HepG2 (cell line): Measurements from ENCODE around the gene NBPF4.
"Not testable (repeated sequence)": the region's sequence is repeated elsewhere in the genome, so short reads cannot be mapped to it uniquely, and the experiment has no call there.

ENCODE experiments used
- FOSL2 ChIP-seq: sonication (generic); formaldehyde crosslinking; IDR thresholded peaks from 2 replicates; pipeline ENCODE4 v1.4.0; 2020; ENCODE audit warnings: missing genetic modification reagents
- HOXA3 ChIP-seq: sonication (generic); formaldehyde crosslinking; IDR thresholded peaks from 2 replicates; pipeline ENCODE4 v1.5.0; 2020; ENCODE audit warnings: missing genetic modification reagents
- KLF6 ChIP-seq: IDR thresholded peaks from 2 replicates; pipeline ENCODE4 v1.8.0; 2016; ENCODE audit warnings: missing biosample characterization, missing genetic modification reagents
- MAZ ChIP-seq, 2 experiments: sonication (generic) in 1 of 2; formaldehyde crosslinking in 1 of 2; IDR thresholded peaks; 2 replicates each; pipeline versions ENCODE4 v1.5.0 to v1.6.1; 2012 to 2020; ENCODE audit warnings: low read depth in 2 of 2, mild to moderate bottlenecking in 2 of 2, borderline replicate concordance in 1 of 2, improper control_type of control experiment in 1 of 2, low read length in 1 of 2, missing genetic modification reagents in 1 of 2, moderate library complexity in 1 of 2
- MXI1 ChIP-seq: IDR thresholded peaks from 3 replicates; pipeline ENCODE4 v1.6.1; 2012; ENCODE audit warnings: low read depth, low read length, inconsistent platforms, borderline replicate concordance
- POLR2A ChIP-seq, 2 experiments: IDR thresholded peaks; 2 replicates each; pipeline ENCODE4 v1.6.1; 2011; ENCODE audit warnings: low read depth in 2 of 2, low read length in 2 of 2, mild to moderate bottlenecking in 1 of 2, moderate library complexity in 1 of 2; ENCODE audit not compliant: insufficient read depth in 1 of 2
- RAD21 ChIP-seq: fragments of 450-650 bp; formaldehyde crosslinking; IDR thresholded peaks from 2 replicates; pipeline ENCODE4 v1.5.0; 2020; ENCODE audit warnings: mild to moderate bottlenecking
- RXRA ChIP-seq: sonication (generic); formaldehyde crosslinking; IDR thresholded peaks from 2 replicates; pipeline ENCODE4 v1.5.1; 2020; ENCODE audit warnings: missing genetic modification reagents
- U2AF2 ChIP-seq: fragments of 200-400 bp; formaldehyde crosslinking; IDR thresholded peaks from 2 replicates; pipeline ENCODE4 v1.6.1; 2017; ENCODE audit warnings: low read depth, mild to moderate bottlenecking, low read length
- ZBTB1 ChIP-seq: sonication (generic); formaldehyde crosslinking; IDR thresholded peaks from 2 replicates; pipeline ENCODE4 v1.4.0; 2020; ENCODE audit warnings: missing genetic modification reagents, borderline replicate concordance
- ZNF260 ChIP-seq: sonication (generic); formaldehyde crosslinking; IDR thresholded peaks from 2 replicates; pipeline ENCODE4 v1.4.0; 2020; ENCODE audit warnings: missing genetic modification reagents, low read depth, mild to moderate bottlenecking, borderline replicate concordance
- TF ChIP-seq, protein P1 (sequence below): sonication (generic); formaldehyde crosslinking; IDR thresholded peaks from 2 replicates; pipeline ENCODE4 v1.4.0; 2020; ENCODE audit warnings: missing genetic modification reagents
- TF ChIP-seq, protein P2 (sequence below): sonication (generic); formaldehyde crosslinking; IDR thresholded peaks from 2 replicates; pipeline ENCODE4 v1.5.0; 2020; ENCODE audit warnings: mild to moderate bottlenecking, missing genetic modification reagents, moderate library complexity
- TF ChIP-seq, protein P3 (sequence below): IDR thresholded peaks from 2 replicates; pipeline ENCODE4 v1.4.0; 2020; ENCODE audit warnings: mild to moderate bottlenecking, missing genetic modification reagents

DNA sequence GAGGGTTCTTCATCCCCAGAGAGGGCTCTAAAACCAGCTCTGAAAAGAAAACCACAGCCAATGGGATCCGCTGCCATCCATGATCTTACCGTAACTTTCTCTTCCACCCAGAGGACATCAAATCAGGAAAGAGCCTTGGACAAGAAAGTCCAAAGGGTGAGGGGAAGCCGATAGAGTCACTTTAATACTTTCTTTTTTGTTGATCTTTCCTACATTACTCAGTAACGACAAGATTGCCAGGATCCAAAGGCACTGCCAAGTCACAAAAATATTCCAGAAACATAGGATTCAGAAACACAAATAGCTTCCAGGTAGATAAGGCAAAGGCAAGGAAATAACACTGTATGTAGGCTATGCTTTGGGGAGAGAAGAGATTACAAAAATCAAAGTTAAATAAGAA is 17.0 kb downstream of the NBPF4 start:
- TF ChIP-seq, protein P1, sequence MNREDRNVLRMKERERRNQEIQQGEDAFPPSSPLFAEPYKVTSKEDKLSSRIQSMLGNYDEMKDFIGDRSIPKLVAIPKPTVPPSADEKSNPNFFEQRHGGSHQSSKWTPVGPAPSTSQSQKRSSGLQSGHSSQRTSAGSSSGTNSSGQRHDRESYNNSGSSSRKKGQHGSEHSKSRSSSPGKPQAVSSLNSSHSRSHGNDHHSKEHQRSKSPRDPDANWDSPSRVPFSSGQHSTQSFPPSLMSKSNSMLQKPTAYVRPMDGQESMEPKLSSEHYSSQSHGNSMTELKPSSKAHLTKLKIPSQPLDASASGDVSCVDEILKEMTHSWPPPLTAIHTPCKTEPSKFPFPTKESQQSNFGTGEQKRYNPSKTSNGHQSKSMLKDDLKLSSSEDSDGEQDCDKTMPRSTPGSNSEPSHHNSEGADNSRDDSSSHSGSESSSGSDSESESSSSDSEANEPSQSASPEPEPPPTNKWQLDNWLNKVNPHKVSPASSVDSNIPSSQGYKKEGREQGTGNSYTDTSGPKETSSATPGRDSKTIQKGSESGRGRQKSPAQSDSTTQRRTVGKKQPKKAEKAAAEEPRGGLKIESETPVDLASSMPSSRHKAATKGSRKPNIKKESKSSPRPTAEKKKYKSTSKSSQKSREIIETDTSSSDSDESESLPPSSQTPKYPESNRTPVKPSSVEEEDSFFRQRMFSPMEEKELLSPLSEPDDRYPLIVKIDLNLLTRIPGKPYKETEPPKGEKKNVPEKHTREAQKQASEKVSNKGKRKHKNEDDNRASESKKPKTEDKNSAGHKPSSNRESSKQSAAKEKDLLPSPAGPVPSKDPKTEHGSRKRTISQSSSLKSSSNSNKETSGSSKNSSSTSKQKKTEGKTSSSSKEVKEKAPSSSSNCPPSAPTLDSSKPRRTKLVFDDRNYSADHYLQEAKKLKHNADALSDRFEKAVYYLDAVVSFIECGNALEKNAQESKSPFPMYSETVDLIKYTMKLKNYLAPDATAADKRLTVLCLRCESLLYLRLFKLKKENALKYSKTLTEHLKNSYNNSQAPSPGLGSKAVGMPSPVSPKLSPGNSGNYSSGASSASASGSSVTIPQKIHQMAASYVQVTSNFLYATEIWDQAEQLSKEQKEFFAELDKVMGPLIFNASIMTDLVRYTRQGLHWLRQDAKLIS (CRISPR knock-in tag), result not testable (repeated sequence)
- not testable (repeated sequence) for TF ChIP-seq RAD21 (CRISPR knock-in tag); FOSL2 (CRISPR knock-in tag); KLF6 (CRISPR knock-in tag); POLR2A (IDR thresholded peaks at IDR 0.05; ENCODE audit: insufficient read depth in 1 of 2, low read depth in 2 of 2, low read length in 2 of 2); ZBTB1 (CRISPR knock-in tag); HOXA3 (CRISPR knock-in tag); U2AF2; MXI1; ZNF260 (CRISPR knock-in tag); RXRA (CRISPR knock-in tag); MAZ (IDR thresholded peaks at IDR 0.05; ENCODE audit: borderline replicate concordance, low read depth, low read length); MAZ (CRISPR knock-in tag; IDR thresholded peaks at IDR 0.05; ENCODE audit: low read depth)
- TF ChIP-seq, protein P2, sequence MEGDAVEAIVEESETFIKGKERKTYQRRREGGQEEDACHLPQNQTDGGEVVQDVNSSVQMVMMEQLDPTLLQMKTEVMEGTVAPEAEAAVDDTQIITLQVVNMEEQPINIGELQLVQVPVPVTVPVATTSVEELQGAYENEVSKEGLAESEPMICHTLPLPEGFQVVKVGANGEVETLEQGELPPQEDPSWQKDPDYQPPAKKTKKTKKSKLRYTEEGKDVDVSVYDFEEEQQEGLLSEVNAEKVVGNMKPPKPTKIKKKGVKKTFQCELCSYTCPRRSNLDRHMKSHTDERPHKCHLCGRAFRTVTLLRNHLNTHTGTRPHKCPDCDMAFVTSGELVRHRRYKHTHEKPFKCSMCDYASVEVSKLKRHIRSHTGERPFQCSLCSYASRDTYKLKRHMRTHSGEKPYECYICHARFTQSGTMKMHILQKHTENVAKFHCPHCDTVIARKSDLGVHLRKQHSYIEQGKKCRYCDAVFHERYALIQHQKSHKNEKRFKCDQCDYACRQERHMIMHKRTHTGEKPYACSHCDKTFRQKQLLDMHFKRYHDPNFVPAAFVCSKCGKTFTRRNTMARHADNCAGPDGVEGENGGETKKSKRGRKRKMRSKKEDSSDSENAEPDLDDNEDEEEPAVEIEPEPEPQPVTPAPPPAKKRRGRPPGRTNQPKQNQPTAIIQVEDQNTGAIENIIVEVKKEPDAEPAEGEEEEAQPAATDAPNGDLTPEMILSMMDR (CRISPR knock-in tag), result not testable (repeated sequence)
- TF ChIP-seq, protein P3, sequence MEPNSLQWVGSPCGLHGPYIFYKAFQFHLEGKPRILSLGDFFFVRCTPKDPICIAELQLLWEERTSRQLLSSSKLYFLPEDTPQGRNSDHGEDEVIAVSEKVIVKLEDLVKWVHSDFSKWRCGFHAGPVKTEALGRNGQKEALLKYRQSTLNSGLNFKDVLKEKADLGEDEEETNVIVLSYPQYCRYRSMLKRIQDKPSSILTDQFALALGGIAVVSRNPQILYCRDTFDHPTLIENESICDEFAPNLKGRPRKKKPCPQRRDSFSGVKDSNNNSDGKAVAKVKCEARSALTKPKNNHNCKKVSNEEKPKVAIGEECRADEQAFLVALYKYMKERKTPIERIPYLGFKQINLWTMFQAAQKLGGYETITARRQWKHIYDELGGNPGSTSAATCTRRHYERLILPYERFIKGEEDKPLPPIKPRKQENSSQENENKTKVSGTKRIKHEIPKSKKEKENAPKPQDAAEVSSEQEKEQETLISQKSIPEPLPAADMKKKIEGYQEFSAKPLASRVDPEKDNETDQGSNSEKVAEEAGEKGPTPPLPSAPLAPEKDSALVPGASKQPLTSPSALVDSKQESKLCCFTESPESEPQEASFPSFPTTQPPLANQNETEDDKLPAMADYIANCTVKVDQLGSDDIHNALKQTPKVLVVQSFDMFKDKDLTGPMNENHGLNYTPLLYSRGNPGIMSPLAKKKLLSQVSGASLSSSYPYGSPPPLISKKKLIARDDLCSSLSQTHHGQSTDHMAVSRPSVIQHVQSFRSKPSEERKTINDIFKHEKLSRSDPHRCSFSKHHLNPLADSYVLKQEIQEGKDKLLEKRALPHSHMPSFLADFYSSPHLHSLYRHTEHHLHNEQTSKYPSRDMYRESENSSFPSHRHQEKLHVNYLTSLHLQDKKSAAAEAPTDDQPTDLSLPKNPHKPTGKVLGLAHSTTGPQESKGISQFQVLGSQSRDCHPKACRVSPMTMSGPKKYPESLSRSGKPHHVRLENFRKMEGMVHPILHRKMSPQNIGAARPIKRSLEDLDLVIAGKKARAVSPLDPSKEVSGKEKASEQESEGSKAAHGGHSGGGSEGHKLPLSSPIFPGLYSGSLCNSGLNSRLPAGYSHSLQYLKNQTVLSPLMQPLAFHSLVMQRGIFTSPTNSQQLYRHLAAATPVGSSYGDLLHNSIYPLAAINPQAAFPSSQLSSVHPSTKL (CRISPR knock-in tag), result not testable (repeated sequence)
